Measurements from ENCODE around the gene LDLRAD4.
A peak's percentile ranks its signal among the peaks of the same experiment; 100 is the strongest.

LDLRAD4 gene

DNA sequence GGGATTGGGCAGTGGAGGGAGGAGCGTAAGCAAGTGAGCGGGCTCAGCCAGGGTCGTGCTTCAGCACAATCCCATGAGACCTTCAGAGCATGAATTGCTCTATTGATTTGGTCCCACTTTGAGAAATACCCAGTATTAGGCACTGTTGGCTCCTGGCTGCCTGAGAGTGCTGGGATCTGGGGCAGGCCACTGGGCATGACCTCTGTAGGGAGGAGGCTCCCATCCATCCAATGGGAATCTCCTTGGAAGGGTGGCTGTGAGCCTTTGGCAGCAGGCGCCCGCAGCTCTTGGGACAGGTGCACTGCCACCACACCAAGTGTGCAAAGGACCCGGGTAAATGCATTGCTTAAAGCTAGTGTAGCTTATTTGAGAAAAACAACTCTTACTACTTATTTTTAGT is 137.5 kb downstream of the LDLRAD4 start:
- no peak for DNase-seq

GRCh38 chr18:13357289-13357688 is 138.7 kb downstream of the LDLRAD4 start:
- no peak for DNase-seq

DNA sequence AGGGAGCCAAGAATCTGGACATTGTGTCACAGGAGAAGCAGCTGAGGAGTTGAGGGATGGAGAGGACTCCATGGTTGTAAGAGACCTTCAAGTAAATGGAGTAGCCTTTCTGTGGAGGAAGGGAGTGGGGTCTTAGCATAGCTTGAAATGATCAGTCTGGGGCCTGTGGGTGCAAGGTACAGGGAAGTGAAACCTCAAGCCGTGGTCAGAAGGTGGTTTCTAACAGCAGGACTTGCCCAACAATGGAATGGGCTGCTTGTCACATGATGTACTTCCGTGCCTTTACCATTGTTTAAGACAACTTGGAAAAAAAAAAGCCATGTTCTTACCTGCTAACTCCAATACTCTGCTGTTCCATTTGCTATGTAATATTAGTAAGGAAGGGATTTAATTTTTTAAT is 140.7 kb downstream of the LDLRAD4 start:
- DNase-seq, result no peak

DNA sequence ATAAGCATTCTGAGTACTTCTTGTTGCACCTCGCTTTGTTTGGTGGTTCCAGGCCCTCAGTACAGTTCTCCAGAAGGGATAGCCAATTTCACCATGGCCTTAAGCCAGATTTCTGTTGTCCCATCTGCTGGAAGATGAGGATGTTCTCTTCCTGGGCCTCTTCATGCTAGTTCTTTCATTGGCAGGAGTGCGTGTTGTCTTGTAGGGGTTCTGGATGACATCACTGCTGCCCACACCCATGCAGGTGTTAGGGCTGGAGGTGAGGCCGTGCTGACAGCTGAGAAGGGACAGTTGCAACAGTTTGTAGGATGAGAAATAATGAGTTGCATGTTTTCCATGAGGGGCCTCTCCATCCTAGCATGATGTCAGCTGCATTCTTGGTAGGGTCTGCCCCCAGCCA is 142.9 kb downstream of the LDLRAD4 start:
- DNase-seq, result no peak

- DNase-seq, result no peak
Observed at GRCh38 chr18:13362051-13362450, 143.5 kb downstream of the LDLRAD4 start.

- DNase-seq, result no peak
Observed at GRCh38 chr18:13362607-13363006, 144.0 kb downstream of the LDLRAD4 start.

DNA sequence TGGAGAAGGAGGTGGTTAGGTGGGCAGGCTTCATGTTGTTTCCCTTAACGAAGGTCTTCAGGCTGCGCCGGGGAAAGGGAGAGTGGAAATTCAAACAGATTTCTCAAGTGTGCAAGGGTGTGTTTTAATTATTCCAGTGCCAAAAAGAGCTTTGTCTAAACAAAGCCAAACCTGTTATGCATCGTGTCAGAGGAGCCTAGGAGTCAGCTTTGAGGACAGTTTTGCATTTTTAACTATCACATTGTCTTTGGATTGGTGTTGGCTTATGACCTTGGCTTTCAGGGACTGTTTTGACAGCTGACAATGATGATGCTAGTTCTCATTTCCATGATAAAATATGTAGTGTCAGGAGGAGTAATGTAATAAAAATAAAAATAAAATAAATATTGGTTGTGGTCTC is 144.8 kb downstream of the LDLRAD4 start:
- no peak for DNase-seq

GRCh38 chr18:13364721-13365205 is 146.2 kb downstream of the LDLRAD4 start:
- no peak for DNase-seq

- DNase-seq, result no peak
Observed at GRCh38 chr18:13366131-13366530, 147.6 kb downstream of the LDLRAD4 start.

DNA sequence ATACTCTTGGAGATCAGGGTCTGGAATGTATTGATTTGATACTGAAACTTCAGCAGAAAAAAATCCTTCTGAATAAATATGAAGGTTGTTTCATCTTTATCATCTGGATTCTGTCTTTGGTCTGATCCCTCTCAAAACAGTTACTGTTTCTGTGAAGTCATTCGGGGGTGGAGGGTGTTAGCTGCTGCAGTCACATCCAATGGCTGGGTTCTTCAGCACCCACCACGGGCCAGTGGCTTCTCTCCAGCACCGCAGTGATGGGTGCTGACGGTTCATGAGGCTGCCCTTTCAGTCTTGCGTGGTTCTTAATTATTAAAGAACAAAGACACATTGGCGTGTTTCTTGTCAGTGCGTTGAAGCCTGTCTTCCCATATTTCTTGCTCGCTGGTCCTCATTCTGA is 148.0 kb downstream of the LDLRAD4 start:
- DNase-seq, result no peak

DNA sequence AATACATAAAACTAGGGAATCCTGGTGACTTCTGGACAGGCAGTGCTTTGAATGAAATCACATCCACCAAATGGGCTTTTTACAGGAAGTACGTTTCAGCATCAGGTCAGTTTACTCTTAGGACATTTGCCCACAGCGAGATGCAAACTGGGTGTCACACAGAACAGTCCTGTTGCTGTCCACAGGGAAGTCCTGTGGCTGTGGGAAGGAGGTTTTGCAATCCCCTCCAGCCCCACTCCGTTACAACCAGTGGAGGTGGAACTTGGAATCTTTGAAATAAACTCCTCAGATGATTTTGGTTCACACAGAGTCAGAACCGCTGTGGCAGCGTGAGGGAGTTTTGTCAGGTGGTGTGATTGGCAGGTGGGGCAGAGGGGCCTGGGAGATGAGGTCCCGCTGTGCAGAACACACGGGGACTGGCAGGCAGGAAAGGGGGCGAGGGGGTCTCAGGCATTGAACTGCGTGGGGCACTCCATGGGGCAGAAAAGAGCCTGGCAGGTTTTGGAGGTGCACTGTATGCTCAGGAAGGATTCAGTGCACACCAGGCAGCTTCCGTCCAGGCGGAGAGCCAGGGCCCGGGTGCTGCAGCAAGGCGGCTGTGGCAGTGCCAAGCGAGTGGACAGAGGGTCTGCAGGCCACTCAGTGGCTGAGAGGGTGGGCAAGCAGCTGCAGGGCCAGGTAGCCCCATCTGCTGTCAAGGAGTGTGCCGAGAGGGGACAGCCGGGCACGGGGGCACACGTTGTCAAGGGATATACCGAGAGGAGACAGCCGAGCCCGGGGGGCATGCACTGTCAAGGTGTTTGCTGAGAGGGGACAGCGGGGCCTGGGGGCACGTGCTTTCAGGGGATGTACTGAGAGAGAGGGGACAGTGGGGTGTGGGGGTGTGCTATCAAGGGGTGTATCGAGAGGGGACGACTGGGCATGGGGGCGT is 148.7 kb downstream of the LDLRAD4 start:
- no peak for DNase-seq

DNA sequence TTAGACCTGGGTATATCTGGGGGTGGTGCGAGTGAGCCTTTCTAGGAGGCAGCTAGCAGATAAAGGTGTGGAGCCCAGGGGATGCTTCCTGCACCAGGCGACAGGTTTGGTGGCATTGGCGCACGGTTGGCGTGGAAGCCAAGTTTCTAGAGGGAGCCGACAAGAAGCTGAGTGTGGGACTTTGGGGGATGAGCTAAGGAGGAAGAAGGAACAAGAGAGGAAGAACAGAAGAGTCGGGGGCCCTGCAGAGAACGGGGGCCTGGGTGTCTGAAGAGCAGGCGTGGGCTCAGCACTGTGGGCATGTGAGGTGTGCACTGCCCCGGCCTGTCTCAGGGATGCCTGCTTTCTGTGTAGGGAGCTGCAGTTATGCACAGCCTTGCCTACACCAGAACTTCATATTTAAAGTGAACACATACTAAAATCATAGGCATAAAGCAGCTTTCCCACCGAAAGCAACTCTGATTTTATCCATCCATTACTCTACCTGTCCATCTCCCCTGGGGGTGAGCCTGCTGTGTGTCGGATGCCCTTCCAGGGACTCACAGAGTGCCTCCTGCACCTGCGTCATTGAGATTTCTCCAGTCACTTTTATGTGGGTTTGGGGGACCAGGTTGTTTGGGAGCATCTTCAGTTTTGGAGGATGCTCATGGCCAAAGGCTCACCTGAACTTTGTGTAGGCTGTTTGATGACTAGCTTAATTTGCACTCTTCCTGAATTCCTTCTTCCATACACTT is 149.7 kb downstream of the LDLRAD4 start:
- no peak for DNase-seq

GRCh38 chr18:13369353-13369752 is 150.8 kb downstream of the LDLRAD4 start:
- no peak for DNase-seq

DNA sequence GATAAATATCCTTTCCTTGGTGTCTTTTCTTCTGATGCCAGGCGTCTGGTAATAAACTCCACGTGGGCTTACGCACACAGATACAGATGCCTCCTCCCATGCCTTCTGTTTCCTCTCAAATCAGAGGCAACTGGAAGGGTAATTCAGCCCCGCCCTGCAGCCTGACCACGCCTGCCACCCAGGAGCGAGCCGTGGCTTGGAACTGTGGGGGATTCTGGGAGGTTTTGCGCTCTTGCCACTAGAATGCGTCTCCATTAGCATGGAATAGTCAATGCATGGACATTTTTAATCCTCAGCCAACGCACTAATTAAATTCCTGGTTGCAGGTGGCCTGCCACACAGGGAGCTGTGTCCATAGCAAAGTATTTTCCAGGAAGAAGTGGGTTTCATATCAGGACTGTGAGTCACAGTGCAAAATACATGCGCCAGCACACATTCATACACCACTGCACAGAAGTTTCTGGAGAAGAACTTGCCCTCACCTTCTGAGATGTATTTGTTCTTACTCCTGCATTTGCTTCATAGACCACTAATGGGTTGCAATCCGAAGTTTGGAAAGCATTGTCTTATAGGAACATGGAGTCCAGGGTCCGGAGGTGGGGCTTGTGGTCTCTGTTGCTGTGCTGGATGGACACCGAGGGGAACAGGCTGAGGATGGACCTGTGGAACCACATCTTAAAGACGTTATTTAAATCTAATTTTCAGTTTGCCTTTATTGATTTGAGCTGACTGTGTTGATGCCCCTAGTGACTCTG is 151.4 kb downstream of the LDLRAD4 start:
- DNase-seq, result no peak

DNA sequence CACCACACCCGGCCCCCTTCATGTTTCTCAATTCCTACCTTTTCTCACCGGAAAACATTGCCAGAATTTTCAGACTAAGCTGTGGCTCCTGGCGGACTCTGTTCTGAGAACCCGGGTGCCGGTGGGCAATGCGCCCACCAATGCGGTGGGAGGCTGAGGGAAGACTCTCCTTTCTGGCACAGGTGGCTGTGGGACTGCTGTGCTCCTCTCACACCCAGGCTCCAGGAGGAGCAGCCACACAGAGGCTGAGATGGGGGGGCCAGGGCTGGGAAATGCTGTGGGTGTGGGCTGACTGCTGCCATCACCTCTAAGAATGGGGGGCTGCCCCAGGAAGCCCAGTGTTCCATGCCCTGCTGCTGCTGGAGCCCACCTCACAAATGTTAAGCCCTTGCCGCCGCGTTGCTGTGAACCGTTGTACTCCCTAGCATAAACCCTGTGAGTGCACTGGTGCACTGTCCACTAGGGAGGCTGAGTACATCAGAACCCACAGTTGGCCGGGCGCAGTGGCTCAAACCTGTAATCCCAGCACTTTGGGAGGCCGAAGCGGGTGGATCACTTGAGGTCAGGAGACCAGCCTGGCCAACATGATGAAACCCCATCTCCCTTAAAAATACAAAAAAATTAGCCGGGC is 152.6 kb downstream of the LDLRAD4 start:
- no peak for DNase-seq

DNA sequence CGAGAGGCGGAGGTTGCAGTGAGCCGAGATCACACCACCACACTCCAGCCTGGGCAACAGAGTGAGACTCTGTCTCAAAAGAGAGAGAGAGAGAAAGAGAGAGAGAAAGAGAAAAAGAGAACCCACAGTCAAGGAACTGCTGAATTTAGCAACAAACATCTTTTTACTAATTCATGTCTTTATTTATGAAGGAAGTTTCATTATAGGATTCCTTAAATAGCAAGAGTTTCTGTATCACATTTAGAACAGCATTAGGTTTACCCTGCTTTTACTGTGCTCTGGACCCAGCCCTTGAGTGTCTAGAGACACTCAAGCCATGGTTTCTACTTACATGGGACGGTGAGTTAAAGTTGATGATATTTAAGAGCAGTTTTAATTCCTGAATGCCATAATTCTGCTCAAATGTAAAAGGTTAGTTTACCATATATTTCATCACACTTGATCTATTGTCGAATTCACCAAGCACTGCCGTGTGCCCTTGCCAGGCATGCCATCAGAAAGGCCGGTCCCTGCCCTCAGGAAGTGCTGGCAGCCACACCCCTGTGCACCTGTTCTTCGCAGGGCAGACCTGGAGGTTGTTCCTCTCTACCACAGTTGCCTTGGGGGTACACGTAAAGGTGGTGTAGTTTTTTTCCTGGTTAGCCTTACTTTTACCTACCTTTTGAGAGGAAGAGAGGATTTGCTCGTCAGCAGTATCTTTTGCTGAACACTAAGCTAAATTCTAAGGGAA is 153.3 kb downstream of the LDLRAD4 start:
- no peak for DNase-seq

- DNase-seq, result no peak
Observed at GRCh38 chr18:13372531-13372951, 154.0 kb downstream of the LDLRAD4 start.

- DNase-seq, result no peak
Observed at GRCh38 chr18:13374096-13374467, 155.5 kb downstream of the LDLRAD4 start.

DNA sequence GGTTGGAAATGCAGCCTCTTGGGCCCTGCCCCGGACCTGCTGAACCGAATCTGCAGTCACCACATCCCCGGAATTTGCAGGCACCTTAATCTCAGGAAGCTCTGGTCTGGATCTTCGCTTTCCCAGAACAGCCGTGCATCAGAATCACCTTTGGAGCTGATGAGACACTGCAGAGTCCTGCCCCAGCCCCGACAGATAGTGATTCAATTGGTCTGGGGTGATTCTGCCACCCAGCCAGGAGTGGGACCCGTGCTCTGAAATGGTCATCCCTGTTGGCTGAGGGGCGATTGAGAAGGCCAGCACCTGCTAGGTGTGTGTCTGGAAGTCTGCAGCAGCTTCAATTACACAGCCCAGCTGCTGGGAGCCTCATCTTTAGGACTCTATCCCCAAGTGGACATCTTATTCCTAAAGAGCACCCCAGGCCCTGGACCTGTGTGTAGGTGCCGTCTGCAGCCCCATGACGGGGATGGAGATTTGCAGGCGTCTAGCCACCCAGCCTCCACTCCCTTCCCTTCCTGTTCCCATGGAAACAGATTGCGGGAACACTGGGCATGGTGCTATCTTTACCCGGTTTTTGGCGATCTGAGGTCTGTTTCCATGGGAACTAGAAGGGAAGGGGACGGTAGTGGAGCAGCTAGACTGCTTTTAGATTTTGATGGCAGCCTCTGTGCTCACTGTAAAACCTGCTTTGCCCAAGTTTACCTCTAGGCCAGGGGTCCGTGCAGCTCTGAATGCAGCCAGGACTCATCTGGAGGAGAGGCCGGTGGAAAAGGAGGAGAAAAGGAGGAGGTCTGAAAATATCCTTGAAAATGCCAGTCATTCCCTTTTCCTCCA is 156.1 kb downstream of the LDLRAD4 start:
- DNase-seq, result no peak

DNA sequence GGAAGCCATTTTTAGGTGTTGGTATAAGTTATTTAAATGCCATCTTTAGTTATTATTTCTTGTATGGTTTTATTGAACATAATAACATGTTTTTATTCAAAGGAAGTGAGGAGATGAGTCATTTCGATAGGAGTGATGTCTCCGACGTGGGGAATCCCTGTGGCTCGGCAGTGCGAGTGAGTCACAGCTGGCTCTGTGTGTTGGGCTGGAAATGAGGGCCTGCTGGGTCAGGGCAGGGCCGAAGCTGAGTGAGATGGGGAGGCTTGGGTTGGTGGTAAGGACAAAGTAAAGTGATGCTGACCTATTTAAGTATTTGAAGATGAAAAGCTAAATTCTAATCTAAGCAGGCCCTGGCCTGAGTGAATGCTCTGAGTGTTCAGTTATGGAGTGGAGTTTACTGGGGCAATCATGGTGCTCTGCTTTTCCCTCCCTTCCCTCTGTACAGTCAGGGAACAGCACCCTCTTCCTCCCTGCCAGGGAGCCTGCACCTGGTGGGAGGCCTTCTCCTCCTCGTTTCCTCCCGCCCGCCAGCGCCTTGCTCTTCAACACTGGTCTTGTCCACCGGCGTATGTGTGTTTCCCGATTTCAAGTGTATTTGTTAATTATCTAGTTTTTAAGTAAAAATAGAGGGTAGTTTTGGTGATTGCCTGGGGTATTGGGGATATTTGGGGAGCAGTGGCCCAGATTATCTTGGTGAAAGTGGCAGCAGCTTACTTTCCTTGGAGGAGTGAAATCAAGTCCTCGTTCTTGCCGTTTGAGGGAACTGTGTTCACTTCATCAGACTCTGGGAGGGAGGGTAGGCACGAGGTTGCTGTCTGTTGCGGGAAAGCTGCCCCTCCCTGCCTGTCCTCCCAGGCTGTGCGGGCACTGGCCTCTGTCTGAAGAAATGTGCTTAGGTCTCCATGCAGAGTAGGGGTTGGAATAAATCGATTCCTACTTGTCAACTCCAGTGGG is 157.0 kb downstream of the LDLRAD4 start:
- peak in 1 of 2 donors; percentile 13 for DNase-seq

Data from bone marrow (tissue), 2 donors.